HG02642 (cell line): Measurements from ENCODE around the gene TXNDC8.
A peak's percentile ranks its signal among the peaks of the same experiment; 100 is the strongest.
"Not testable (repeated sequence)": the region's sequence is repeated elsewhere in the genome, so short reads cannot be mapped to it uniquely, and the experiment has no call there.

Experiments
- ATAC-seq: cut with Tn5 transposase; IDR thresholded peaks from one replicate; pipeline ENCODE4 v1.9.1; 2021; ENCODE audit warnings: mild to moderate bottlenecking; ENCODE audit not compliant: unreplicated experiment, poor library complexity

Gene TXNDC8

DNA sequence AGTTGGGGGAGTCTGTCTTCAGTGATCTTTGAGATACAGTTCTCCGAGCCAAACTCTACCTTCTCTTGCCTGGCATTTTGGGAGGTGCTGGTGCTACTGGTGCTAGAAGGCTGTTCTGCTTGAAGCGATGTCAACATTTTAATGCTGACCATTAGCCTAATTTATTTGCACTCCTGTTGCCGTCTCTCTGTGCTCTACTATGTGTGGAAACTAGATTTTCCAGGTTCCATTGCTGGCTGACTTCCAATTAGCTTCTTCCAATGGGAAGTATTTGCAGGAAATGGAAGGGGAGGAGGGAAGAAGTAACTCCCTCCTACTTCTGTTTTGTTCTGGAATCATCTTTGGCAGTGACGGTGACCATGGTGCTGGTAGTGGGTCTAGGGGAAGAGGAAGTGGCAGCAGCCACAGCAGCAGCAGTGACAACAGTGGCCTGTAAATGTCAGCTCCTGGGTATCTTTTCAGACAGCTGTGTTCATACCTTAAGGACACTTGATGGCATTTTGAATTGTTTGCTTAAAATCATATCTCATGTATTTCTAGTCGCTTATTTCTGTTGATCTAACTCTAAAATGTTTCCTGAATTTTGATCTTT lies 7.9 kb downstream of the TXNDC8 start:
- ATAC-seq = no peak

DNA sequence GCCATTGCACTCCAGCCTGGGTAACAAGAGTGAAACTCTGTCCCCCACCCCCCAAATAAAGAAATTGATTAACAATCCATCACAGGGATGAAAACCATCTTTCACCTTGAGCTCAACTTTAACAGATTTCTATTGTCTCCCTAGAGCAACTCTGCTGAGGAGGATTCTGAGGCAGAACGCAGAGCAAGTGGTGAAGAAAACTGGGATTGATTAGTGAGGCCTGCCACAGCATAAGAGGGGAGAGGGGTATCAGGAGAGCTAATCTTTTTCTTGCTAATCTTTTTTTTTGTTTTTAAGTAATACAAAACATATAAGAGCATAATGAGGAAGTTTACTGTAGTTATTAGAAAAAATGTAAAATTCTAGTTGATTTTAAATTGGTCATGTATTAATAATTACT lies 8.9 kb downstream of the TXNDC8 start:
- ATAC-seq = no peak

DNA sequence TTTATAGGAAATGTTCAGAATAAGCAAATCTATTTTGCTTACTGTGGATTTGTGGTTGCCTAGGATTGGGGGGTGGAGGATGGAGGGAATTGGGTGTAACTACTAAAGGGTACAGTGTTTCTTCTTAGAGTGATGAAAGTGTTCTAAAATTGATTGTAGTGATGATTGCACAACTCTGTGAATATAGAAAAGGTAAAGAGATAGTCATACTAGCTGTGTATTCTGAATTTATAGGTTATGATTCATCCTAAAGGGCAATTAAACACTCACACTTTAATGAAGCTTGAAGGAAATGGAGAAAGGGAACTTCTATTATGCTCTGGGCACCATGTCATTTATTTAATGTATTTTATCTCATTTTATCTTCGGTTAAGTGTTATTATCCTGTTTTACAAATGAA lies 9.9 kb downstream of the TXNDC8 start:
- ATAC-seq = no peak

DNA sequence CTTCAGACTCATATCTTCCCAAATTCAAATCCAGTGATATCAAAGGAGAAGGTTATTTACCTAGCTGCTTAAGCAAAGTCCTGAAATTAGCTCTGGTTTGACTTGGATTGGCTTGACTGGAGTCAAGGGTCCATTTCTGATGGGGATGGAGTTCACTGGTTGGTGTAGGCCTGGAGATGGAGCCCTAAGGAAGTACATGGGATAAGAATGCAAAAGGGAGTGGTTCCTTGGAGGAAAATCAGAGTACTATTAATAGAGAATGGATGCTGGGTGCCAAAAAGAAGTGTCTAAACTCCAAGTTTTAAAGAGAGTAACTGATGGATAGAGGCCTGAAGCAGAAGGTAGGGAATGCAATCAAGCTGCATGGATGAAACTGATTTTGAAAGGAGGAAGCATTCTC lies 13.8 kb downstream of the TXNDC8 start:
- ATAC-seq = no peak

DNA sequence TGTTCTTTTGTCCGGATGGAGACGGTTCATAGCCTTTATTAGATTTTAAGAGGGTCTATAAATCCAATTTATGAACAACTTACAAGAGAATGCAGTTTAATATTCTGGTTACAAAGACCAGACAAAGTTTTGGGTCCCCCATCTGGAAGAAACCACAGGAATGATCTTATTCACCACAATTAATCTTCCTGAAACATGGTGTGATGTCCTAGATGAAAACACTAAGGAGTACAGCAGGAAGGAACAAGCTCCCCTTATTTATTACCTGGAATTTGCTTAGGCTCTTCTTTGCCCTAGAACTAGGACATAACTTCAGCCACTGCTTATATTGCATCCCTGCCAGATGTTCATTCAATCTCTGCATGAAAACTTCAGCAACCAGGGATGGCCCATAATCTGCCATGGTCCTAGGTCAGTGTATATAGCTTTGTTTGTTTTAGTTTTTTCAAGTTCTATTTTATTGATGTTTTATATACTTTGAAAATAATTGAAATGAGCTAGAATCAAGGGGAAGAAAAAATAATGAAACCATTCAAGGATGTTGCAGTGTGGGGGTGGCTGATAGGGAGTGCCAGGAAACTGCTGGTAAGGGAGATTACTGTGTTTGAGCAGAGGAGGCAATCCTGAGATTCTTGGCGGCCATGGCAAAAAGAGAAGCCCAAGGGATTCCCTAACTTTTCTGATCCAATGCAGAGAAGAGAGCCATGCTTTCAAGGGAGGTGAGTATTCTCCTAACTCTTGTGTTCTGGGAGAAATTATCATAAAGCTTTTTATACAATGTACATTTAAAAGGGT lies 16.8 kb downstream of the TXNDC8 start:
- ATAC-seq = no peak

DNA sequence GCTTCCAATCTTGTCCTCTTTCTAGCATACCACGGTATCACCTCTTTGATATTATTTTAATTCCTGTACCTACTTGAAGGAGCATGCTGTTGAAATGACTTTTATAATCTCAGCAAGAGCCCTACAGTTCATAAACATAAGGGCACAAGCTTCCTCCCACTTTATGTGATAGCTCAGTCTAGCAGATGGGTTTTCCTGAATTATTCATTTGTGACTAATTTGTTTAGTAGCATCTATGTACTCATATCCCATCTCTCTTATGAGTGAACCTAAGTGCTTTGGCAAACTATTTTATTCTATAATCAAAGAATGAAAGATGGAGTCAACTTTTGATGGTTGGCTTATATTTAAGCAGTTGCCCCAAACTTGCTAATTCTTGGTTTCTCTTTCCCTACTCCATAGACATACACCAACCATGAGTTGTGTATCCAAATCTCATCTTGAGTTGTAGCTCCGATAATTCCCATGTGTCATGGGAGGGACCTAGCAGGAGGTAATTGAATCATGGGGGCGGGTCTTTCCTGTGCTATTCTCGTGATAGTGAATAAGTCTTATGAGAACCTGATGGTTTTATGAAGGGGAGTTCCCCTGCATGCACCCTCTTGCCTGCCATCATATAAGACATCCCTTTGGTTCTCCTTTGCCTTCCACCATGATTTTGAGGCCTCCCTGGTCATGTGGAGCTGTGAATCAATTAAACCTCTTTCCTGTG lies 17.7 kb downstream of the TXNDC8 start:
- no peak for ATAC-seq

DNA sequence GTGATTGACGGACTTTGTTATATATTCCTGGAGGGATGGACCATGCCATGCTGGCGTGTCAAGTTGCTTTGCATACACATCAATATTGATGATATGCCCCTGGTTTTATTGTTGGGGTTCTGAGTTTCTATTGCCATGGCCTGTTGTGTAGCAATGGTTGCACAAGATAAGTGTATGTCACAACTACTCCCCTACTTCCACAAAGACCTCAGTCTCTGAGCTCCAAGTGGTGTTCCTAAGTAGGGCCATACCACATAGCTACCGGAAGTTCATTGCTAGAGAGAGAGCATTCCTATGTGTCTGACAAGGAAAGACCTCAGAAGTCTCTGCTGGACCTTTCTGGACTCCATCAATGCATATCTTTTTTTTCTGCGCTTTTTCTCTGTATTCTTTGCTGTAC lies 19.8 kb downstream of the TXNDC8 start:
- no peak for ATAC-seq

DNA sequence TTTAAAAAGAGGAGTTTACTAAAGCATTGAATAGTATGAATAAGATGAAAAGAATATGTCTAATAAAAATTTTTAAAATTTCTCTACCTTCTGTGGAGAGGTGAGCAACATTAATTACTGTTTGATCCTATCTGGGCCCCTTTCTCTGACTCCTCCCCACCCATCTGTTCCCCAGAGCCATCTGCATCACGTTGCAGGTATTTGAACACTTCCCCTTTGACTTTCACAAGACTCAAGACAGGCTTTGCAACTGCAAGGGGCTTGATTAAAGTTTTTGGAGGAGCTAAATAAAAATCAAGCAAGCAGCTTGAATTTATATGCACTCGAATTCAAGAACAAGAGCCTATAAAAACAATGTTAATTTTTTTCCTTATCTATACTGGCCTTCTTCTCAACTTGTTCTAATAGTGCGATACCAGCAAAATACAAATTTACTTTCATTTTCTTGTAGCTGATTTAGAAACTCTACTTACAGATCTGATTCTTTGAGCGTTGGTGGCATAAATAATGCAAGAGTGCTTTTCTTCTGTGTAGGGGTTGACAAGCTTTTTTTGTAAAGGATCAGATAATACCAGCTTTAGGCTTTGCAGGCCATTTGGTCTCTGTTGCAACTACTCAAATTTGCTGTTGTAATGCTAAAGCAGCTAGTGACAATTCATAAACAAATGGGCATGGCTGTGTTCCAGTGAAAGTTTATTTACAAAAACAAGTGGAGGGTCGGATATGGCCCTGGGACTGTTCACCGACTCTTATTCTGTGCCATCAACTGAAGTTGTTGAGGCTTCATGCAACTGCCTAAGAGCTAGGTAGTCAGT lies 21.2 kb downstream of the TXNDC8 start:
- ATAC-seq = peak; percentile 93

DNA sequence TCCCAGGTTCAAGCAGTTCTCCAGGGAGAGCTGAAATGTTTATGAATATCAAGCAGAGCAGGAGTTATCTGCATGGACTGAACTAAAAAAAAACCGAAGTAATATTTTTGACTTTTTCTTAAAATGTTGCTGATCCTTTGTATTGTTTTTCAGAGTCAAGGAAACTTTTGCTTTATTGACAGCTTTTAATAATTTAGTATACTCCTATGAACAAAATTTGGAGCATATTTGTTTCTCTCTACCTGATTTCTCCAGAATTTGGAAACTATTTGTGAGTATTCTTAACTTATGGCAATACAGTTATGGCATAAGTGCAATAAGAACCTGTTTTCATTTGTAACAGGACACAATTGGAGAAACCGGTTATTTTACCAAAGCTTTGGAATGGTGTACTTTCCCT lies 25.7 kb downstream of the TXNDC8 start:
- ATAC-seq = not testable (repeated sequence)

DNA sequence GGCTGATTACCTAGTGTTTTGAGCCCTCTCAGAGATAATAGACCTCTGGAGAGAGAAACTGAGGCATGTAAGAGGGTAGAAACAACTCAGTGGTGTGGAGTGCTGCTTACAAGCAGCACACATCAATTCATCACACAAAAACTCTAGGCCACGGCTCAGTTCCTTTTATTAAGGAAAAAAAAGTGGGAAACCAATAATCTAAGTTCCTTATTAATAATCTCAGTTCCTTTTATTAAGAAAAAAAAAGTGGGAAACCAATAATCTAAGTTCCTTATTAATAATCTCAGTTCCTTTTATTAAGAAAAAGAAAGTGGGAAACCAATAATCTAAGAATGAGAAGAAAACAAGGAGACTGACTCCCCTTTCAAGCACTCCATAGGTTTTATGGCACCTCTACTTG lies 28.0 kb downstream of the TXNDC8 start:
- no peak for ATAC-seq

DNA sequence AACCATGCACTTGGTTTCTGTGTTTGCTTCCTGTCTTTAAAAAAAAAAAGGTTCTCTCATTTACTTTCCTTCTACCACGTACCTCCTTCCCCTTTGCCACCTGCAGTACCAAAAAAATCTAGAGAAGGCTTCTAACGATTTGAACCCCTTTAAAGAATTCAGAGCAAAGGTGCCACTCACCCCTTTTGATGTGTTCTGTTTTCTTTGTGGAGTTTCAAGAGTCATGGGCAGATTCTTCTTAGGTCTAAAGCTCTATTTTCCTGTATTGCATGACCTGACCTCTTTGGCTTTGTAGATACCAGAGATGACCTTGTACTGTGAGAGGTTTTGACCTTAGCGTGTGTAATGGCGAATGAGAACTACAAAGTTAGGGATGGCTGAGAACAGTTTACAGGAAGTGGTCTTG lies 29.0 kb downstream of the TXNDC8 start:
- ATAC-seq = peak; percentile 59

DNA sequence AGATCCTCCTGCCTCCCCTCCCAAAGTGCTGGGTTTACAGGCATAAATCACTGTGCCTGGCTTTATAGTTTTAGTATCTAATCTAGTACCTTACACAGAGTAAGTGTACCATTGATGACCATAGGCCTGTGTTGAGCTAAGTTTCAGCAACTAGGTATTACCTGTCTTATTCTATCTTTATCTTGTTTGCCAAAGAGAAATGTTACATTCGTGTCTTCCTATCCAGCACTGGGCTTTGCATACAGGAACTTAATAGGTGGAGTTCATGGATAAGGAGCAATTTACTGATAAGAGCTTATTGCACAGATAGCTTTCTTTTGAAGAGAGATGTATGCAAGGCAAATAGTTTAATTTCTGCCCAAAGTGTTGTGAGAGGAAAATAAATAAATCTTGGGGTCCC lies 30.5 kb downstream of the TXNDC8 start:
- ATAC-seq = no peak

DNA sequence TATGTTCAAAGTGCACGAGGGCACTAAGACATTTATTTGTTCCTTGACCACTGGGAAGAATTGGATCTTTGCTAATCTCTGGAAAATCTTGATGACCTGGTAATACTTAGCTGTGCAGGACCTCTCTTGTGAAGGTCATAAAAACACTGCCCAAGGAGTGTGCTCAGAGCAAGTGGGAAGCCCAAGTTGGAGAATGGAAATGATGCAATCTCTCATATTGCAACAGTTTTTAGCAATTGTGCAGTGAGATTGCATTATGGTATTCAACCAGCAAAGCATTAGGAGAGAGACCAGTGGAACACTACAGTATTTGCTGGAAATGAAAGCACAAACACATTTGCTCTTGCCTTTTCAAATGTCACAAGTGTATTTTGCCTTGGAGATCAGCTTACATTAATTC lies 34.5 kb downstream of the TXNDC8 start:
- ATAC-seq = no peak

DNA sequence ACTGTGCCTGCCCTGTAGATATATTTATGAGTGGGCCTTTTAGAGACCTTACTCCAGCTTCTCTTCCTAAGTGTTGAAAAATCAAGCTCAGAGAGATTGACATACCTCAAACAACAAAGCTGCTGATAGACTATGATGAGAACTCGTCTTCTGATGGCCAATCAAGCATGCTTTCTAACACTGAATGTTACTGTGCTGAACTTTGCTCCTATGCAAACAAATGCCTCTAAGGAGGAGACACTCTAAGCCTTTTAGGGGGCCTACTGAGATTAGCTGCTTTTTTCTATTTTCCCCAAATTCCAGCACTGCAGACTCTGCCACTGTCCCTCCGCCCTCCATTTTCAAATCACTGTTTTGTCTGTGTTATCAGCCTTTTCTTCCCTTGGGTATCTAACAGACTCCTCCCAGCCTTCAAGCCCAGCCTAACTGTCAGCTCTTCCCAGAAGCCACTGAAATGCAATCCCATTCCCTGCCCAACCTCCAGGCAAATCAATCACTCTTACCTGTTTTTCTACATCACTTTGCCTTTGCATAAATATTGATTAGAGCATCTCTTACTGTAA lies 39.5 kb downstream of the TXNDC8 start:
- ATAC-seq = no peak

DNA sequence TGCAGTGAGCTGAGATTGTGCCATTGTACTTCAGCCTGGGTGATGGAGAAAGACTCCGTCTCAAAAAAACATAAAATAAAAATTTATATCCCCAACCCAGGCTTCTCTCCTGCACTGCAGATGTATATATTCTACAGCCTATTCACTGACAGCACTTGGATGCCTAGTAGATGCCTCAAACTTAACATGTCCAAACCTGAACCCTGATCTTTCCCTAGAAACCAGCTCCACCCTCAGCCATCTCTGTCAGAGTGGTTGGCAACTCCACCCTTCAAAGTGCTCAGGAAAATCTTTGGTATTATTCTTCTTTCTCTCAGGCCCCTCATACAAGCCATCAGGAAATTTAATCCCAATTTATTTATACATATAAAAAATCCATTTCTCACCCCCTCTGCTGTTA lies 44.4 kb downstream of the TXNDC8 start:
- ATAC-seq = no peak

DNA sequence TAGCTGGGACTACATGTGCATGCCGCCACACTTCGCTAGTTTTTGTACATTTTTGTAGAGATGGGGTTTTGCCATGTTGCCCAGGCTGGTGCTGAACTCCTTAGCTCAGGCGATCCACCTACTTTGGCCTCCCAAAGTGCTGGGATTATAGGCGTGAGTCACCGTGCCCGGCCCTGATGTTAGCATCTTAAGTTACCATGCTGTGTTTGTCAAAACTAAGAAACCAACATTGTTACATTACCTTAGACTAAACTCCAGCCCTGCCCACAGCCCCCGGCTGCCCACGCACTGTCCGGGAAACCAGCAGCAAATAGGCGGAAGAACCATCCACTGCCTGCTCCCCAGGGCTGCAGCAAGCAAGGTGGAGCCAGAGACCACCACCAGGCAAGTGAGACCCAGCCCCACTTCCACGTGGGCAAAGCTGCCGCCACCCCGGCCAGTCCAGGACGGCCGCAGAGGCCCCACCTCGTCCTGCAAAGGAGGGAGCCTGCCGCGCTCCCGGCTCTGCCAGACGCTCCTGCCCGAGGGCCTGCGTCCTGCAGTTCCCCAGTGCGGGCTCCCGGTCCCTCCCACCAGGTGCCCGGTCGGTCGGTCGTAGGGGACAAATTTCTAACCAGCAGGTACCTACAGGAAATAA lies 45.6 kb downstream of the TXNDC8 start:
- no peak for ATAC-seq

DNA sequence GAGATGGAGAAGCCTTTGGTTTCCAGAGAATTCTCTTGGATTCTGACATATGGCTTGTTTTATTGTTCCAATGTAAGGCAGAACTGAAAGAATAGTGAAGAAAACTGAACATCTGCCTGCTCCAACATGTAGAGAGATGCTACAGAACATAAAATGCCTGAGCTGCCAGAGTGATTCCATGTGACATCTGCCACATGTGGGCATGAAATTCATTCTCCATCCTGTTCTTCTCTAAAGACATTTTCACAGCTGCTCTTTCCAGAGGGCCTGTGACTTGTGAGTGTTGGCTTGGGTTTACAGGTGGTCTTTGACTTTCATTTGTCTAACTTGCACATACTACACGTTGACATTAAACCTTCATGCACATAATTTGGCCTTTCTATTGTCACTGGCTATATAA lies 47.7 kb downstream of the TXNDC8 start:
- no peak for ATAC-seq

DNA sequence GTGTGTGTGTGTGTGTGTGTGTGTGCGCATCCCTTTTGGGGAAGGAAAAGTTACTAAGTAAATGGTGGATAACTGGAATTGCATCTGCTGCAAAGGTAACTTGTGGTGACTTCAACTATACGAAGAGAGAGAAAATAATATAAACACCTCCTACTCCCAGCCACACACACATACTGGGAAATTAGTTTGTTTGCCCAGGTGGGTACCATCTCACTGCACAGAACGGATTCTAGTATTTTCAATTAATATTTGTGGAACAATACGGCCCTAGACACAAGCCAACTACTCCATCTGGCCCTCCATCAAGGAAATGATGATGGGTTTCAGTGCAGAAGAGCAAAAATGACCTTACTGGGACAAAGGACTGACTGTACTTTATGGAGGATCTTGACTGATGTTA lies 49.2 kb downstream of the TXNDC8 start:
- ATAC-seq = no peak

DNA sequence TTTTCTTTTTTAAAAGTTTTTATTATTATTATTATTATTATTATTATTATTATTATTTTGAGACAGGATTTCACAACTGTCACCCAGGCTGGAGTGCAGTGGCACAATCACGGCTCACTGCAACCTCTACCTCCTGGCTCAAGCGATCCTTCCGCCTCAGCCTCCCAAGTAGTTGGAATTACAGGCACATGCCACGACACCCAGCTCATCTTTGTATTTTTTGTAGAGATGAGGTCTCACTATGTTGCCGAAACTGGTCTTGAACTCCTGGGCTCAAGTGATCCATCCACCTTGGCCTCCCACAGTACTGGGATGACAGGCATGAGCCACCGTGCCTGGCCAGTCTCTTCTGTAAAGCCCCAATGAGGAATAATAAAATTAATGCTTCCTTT lies 50.4 kb downstream of the TXNDC8 start:
- no peak for ATAC-seq

DNA sequence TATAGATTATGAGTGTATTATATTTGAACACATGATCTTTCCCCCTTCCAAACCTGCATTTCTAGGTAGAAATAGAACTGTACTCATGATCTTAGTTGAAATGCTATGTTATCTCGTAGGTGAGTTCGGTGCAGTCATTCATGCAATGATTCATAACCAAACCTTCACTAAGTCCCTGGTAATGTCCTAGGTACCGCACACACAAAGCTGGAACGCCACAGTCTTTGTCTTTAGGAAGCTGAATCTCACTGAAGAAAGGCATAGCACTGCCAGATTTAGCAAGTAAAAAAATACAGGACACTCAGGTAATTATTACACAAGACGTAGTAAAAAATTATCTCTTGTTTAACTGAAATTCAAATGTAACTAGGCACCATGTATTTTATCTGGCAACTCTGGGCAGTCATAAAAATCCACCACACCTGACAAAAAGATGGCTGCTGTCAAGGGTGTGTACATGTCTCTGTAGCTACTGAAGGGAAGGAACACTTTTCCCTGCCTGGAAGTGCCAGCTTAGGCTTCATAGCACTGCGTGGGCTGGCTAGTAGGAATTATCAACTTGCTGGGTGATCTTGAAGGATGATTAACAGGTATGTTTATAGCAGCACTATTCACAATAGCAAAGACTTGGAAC lies 53.3 kb downstream of the TXNDC8 start:
- no peak for ATAC-seq
